Left ventricle myocardium inferior (tissue), 1 donor: ENCODE data around the gene IDE. TPM values are rescaled to one million over a fixed set of nuclear protein-coding genes. Genes with fewer than 3 reads are reported as not detected.

Experiments used
- DNase-seq: peaks from one replicate; pipeline ENCODE4 v3.0.0-alpha.2; 2020
- H3K27ac ChIP-seq: fragments of 200-600 bp; replicated peaks from 2 replicates; pipeline ENCODE4 v1.8.0; 2021
- H3K27me3 ChIP-seq: fragments of 200-600 bp; 2 replicates; pipeline ENCODE4 v1.8.0; 2021; ENCODE audit warnings: low read depth
- H3K36me3 ChIP-seq: fragments of 200-600 bp; 2 replicates; pipeline ENCODE4 v1.8.0; 2021
- H3K4me1 ChIP-seq: fragments of 200-600 bp; 2 replicates; pipeline ENCODE4 v1.8.0; 2021
- H3K4me3 ChIP-seq: fragments of 200-600 bp; 2 replicates; pipeline ENCODE4 v1.8.0; 2021; ENCODE audit warnings: mild to moderate bottlenecking, moderate library complexity
- H3K9me3 ChIP-seq: fragments of 200-600 bp; replicated peaks from 2 replicates; pipeline ENCODE4 v1.8.0; 2021
- intact Hi-C: fragments of 100-400 bp; cut with micrococcal nuclease; formaldehyde crosslinking; loops from one replicate; pipeline ENCODE4 v1.11.0; 2022
- total RNA-seq: library from RNA; stranded (reverse); fragmentation: NEBNext Ultra II Directional; extraction: Animal tissue kit (Norgen Biotek cat#: 25700); gene quantifications from one replicate; pipeline ENCODE4 v1.2.1, GENCODE V29; 2021
- TF ChIP-seq, protein P1 (sequence below): fragments of 200-600 bp; IDR thresholded peaks from 2 replicates; pipeline ENCODE4 v1.8.0; 2021; ENCODE audit warnings: antibody characterized with exemption, mild to moderate bottlenecking, borderline replicate concordance
- donor health status: DM: no; HTN: yes; CAD: no; lungs with severe emphysema.

The IDE gene
- total RNA-seq, 1 donor from 2014 or later, result 42.1 TPM

DNA sequence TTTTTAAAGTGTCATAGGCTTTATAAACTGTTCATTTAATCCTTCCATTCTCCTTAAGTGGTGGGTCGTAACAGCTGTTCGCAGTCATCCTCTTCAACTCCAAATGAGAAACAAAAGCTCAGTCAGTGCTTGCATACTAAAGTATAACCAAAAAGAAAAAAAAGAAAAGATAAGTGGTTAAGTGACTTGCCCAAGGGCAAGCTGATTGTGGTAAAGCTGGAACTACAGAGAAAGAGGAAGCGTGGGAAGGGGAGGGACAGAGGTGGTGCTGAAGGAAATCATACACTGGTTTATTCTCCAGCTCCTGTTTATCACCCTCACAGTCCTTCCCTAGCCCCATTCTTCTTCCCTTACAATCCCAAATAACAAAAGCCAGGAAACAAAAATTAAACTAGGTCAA lies 29.6 kb downstream of the IDE start:
- H3K27me3 ChIP-seq, result no peaks in the 10 kb centered on the region
- H3K27ac ChIP-seq, result no peak overlapping the region
- H3K4me3 ChIP-seq, result no peak overlapping the region
- TF ChIP-seq, protein P1, sequence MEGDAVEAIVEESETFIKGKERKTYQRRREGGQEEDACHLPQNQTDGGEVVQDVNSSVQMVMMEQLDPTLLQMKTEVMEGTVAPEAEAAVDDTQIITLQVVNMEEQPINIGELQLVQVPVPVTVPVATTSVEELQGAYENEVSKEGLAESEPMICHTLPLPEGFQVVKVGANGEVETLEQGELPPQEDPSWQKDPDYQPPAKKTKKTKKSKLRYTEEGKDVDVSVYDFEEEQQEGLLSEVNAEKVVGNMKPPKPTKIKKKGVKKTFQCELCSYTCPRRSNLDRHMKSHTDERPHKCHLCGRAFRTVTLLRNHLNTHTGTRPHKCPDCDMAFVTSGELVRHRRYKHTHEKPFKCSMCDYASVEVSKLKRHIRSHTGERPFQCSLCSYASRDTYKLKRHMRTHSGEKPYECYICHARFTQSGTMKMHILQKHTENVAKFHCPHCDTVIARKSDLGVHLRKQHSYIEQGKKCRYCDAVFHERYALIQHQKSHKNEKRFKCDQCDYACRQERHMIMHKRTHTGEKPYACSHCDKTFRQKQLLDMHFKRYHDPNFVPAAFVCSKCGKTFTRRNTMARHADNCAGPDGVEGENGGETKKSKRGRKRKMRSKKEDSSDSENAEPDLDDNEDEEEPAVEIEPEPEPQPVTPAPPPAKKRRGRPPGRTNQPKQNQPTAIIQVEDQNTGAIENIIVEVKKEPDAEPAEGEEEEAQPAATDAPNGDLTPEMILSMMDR, result no peak
- peaks cover 4% of the 10 kb centered on the region for H3K36me3 ChIP-seq
- H3K4me1 ChIP-seq, result peaks cover 15% of the 10 kb centered on the region
- DNase-seq, result no peak
- intact Hi-C loops, result no loop called here
- H3K9me3 ChIP-seq, result no peaks in the 10 kb centered on the region

DNA sequence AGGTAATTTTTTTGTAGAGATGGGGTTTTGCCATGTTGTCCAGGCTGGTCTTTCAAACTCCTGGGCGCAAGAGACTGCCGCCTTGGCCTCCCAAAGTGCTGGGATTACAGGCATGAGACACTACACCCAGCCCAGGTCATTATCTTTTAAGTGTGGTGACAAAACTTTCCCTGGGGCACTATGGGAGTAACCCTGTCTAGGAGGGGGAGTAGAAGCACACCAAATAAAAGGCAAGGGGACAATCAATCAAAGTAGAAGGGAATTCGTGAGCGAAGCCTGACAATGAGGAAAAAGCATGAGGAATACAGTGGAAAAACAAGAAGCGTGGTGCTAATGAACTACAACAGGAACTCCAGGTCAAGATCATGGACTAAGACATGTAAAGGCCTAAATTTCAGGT lies 31.4 kb downstream of the IDE start:
- DNase-seq, result no peak
- Histone ChIP-seq H3K4me1 (peaks cover 31% of the 10 kb centered on the region), H3K4me3 (no peak overlapping the region), H3K36me3 (no peaks in the 10 kb centered on the region), H3K27me3 (no peaks in the 10 kb centered on the region), H3K27ac (no peak overlapping the region), H3K9me3 (no peaks in the 10 kb centered on the region)
- TF ChIP-seq, protein P1, result no peak
- intact Hi-C loops, result no loop called here

DNA sequence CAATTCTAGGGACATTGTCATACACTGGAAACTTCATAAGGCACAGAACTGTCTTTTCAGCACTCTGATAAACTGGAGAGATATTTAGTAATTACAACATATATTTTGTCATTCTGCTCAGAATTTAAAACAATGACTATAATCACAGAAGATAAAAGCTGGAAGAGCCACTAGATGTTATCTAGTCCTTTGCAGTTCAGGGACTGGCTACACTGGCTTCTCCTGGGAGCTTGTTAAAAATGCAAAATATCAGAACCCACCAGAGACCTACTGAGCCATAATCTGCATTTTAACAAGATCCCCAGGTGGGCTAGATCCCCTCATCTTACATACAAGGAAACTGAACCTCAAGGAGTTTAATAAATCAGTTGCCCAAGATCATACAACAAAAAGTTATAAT lies 32.3 kb downstream of the IDE start:
- H3K4me3 ChIP-seq, result no peak overlapping the region
- H3K36me3 ChIP-seq, result peaks cover 9% of the 10 kb centered on the region
- no peak for DNase-seq
- TF ChIP-seq, protein P1, result no peak
- intact Hi-C loops, result no loop called here
- peaks cover 31% of the 10 kb centered on the region for H3K4me1 ChIP-seq
- no peaks in the 10 kb centered on the region for H3K9me3 ChIP-seq
- H3K27ac ChIP-seq, result no peak overlapping the region
- no peaks in the 10 kb centered on the region for H3K27me3 ChIP-seq

DNA sequence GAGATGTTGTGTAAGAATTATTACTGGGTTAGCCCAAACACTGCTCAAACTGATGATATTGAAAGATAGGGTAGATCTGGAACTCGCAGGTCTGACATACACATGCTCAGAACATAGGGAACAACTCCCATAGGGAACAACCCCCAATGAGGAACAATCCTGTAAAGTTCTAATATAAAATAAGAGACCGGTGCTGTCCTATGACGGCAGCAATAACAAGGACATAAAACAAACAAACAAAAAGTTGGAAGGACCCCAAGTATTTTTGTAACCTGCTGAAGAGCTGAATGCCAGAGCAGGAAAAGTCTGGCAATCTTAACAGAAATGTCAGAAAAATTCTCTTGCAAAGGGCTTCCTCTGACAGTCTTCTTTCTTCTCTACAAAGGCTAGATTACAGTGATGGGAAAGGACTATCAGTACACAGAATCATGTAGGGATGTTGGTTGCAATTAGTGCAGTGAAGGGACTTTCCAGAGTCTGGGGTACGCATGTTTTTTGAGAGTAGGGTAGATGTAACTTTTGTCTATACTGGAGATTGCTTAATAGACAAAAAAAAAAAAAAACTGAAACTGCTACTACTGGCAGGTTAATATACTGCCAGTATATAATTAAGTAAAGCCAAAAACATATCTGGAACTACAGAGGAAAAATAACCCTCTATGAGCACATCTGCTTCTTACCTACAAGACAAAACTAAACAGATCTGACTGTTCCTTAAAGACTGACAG lies 35.5 kb downstream of the IDE start:
- H3K4me3 ChIP-seq, result no peak overlapping the region
- no peak overlapping the region for H3K27ac ChIP-seq
- peaks cover 40% of the 10 kb centered on the region for H3K36me3 ChIP-seq
- TF ChIP-seq, protein P1, result no peak
- no peak for DNase-seq
- H3K4me1 ChIP-seq, result peaks cover 24% of the 10 kb centered on the region
- H3K27me3 ChIP-seq, result no peaks in the 10 kb centered on the region
- intact Hi-C loops, result no loop called here
- H3K9me3 ChIP-seq, result no peaks in the 10 kb centered on the region

DNA sequence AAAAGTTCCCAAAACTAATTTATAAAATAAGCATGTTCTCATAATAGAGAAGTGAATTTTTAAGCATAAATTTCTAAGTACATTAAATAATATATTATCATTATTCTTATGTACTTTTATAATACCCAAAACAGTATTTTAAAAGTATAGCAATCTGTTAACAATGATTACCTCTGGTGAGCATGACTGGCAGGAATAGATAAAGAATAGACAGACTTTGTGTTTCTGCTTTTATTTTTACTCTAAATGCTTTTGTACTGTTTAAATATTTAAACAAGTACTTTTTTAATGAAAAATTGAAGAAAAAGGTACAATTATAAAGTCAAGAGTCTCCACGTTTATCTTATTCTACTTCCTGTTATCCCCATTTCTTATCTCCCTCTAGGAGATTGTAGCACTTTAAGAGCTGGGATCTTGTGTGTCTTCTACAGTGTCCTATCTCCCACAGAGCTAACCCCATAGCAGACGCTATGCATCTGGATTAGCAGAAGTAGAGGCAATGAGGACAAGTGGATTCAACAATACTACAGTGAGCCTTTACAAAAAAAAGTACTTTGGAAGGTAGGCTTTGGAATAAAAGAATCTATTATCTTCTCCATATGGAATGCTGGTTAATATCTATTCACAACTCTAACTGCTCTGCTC lies 42.9 kb downstream of the IDE start:
- peaks cover 75% of the 10 kb centered on the region for H3K36me3 ChIP-seq
- H3K9me3 ChIP-seq, result no peaks in the 10 kb centered on the region
- intact Hi-C loops, result no loop called here
- TF ChIP-seq, protein P1, result no peak
- no peak for DNase-seq
- H3K27ac ChIP-seq, result no peak overlapping the region
- H3K4me3 ChIP-seq, result no peak overlapping the region
- no peaks in the 10 kb centered on the region for H3K4me1 ChIP-seq
- H3K27me3 ChIP-seq, result no peaks in the 10 kb centered on the region
